SH-SY5Y (cell line): ENCODE results near the gene TNIK.

Experiments used
- GATA2 ChIP-seq: IDR thresholded peaks from 2 replicates; pipeline ENCODE4 v1.6.1; 2011; ENCODE audit warnings: mild to moderate bottlenecking, low read depth, low read length
- GATA3 ChIP-seq: IDR thresholded peaks from 2 replicates; pipeline ENCODE4 v1.6.1; 2011; ENCODE audit warnings: low read depth, mild to moderate bottlenecking, low read length, moderate library complexity

Gene TNIK

GRCh38 chr3:171357721-171358120, 102.5 kb downstream of the TNIK start:
- TF ChIP-seq GATA2 (no peak), GATA3 (no peak)

DNA sequence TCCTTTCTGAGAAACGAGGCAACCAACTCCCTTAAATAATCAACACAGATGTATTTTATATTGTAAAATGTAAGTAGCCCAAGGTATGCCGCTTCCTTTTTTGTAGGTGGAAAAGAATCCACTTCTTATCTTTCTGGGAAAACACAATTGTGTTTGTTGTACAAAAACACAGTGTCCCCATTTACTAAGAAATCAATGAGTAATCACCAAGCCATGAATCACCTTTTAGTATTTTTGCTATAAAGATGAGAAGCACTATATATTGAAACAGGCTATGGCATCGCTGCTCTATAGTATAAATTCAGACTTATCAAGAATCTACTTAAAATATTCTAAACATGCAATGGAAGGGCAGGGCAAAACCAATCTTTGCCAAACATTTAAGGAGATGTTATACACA, 104.0 kb downstream of the TNIK start:
- no peak for TF ChIP-seq GATA2
- TF ChIP-seq GATA3 = no peak

GRCh38 chr3:171354706-171355582, 105.3 kb downstream of the TNIK start:
- TF ChIP-seq GATA3 (no peak), GATA2 (no peak)

- TF ChIP-seq GATA2 = no peak
- no peak for TF ChIP-seq GATA3
Measured at GRCh38 chr3:171354049-171354705, 106.0 kb downstream of the TNIK start.

DNA sequence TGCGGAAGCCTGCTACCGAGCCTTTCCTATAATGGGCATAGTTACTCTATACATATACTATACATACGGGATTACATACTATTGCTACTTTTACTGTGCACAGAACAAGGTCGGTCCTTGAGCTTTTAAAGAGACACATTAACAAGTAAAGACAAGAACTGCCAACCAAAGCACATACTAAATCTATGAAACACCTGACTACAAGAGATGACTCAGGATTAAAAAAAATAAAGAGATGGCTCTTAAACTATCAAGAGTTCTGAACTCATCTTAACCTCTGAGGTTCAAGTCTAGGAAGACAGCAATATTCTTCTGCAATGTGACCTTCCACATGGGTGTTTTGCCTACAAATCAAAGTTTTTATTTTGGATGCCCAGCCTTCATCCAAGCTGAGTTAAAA, 106.8 kb downstream of the TNIK start:
- no peak for TF ChIP-seq GATA3
- TF ChIP-seq GATA2 = no peak

DNA sequence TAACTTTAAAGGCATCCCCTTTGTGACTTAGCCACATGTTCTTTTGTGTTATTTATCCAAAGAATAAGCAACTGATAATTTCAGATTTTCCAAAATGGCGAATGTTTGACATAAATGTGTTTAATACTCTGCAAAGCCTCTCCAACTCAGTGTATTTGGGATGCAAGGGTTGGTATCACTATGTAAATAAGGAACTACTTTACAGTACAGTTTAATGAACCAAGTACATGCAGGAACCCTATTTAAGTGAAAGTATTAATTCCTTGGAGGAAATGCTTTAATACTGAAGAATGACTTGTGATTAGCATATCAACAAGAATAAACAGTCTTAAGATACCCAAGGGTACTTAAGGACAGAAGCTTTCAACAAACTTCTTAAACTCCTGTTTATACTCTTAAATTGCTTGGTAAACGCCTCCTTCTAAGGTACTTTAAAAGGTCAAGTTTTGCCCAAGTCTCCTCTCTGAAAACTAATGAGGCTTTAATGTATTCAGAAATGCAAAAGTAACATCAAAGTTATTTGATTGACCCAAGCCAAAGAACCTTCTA, 107.7 kb downstream of the TNIK start:
- TF ChIP-seq GATA3 = no peak
- no peak for TF ChIP-seq GATA2

DNA sequence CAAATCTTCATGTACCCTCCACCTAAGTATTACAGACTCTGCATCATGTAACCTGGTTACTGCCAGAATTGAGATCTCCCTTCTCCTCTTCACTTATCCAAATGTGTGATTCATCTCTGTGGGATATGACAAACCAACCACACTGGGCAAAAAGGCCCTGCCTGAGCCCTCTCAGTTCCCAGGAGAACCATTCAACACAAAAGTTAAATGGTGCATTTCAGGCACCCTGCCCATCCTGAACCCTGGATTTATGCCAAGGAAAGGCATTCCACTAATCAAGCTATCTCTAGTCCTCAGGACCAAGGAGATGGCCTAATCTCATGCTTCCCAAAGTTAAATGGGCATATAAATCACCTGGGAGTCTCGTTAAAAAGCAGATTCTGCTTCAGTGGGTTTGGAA, 108.5 kb downstream of the TNIK start:
- no peak for TF ChIP-seq GATA3
- TF ChIP-seq GATA2 = no peak

- no peak for TF ChIP-seq GATA3
- TF ChIP-seq GATA2 = no peak
Measured at GRCh38 chr3:171350364-171350763, 109.8 kb downstream of the TNIK start.

DNA sequence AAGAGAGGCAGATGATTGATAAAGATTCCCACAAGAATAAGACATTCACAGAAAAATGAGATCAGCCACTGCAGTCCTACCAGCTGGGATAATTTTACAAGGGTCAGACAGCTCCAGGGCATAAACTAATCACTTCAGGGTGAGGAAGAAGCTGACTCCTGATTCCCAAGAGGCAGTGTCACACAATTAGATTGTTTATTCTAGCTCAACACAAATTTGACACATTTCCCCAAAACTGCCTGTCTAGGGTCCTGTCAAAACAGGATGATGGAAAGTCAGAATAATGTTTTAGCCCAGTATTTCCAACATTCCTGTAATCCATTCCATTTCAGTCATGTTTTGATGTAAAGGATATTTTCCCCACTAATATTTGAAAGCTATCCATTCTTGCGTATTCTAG, 110.8 kb downstream of the TNIK start:
- TF ChIP-seq GATA2 = no peak

DNA sequence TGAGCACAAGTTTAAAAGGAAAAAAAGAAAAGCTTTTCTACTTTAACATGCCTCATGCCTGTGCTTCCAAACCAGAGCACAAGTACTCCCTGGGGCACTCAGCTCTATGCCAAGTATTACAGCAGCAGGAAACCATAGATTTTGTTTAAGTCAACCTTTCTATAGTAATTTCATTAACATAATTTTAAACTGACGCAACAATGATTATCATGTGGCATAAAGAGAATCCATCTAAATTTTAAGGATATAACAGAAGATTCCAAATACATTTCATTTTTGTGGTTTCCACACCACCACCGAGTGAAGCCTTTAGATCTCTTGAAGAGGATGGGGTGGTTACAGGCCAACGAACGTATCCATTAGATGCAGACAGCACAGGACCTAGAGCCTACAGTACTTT, 112.1 kb downstream of the TNIK start:
- TF ChIP-seq GATA3 (no peak), GATA2 (no peak)

DNA sequence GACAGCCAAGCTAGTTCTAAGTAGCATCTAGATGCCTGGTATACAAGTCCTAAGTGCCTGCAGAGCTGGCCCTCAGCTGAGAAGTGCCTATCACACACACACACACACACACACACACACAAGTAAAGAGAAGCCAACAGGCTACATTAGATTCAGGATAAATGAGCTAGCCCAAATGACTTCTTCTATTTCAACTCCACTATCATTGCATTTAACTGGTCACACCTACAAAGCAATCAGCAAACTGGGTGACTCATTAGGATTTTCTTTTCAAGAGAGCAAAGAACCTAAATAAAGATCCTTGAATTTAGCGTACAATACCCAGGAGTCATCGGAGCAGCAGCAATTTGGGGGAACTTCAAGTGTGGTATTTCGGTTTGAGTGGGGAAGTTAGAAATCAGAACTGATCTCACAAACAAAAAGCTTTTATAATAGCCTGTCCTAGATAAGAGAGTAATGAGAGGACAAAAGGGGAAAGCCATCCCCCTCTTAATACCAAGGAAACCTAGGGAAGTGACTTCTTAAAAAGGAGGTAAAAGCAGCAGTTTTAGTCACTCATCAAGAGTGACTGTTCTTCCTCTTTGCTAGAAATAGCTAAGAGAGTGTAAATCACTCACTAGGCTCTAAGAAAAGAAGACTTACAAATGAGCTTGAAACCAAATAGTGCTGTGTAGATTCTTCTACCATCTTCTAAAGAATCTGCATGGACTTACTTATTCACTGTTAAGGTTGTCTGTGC, 112.7 kb downstream of the TNIK start:
- no peak for TF ChIP-seq GATA2
- TF ChIP-seq GATA3 = no peak

DNA sequence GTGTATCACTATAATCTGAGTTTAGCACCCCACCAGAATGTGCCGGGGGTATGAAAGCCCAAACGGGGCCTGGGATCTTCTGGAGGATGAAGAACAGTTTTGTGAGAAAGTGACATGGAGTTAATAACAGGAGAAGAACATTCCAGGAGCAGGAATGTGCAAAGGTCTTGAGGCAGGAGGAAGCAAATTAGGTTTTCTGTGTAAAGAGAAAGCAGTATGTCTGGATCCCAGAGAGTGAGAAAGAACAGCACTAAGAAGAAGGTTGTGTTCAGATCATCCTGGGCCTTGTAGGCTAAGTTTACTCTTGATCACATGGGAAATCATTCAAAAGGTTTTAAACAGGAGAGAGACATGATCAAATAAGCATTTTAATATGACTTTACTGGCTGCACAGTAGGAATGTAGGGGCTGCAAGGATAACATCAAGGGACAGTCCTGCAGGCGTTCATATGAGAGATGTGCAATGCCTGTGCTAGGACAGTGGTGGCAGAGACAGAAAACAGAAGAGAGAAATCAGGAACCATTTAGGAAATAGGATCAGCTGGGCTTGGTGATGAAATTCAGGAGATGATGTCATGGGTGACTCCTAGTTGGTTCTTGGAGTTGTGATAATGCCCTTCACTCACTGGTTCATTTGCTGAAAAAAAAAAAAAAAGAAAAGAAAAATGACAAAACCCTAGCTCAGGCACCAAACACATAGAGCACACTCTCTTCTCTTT, 113.5 kb downstream of the TNIK start:
- TF ChIP-seq GATA3 (no peak), GATA2 (no peak)

DNA sequence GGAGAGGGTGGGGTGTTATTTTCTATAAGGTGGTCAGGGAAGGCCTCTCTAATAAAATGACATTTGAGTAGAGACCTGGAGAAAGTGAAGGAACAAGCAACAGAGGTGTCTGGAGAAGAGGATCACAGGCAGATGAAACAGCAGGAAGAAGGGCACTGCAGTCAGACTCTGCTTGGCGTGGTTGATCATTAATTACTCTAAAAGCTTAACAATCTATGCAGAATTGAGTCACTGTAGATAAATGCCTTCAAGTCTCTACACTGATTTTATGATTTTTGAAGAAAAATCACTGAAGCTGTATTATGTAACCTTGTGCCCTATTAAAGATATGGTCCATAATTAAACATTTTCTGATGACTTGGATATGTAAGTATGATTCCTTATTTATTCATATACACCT, 114.2 kb downstream of the TNIK start:
- TF ChIP-seq GATA3 = no peak
- no peak for TF ChIP-seq GATA2

DNA sequence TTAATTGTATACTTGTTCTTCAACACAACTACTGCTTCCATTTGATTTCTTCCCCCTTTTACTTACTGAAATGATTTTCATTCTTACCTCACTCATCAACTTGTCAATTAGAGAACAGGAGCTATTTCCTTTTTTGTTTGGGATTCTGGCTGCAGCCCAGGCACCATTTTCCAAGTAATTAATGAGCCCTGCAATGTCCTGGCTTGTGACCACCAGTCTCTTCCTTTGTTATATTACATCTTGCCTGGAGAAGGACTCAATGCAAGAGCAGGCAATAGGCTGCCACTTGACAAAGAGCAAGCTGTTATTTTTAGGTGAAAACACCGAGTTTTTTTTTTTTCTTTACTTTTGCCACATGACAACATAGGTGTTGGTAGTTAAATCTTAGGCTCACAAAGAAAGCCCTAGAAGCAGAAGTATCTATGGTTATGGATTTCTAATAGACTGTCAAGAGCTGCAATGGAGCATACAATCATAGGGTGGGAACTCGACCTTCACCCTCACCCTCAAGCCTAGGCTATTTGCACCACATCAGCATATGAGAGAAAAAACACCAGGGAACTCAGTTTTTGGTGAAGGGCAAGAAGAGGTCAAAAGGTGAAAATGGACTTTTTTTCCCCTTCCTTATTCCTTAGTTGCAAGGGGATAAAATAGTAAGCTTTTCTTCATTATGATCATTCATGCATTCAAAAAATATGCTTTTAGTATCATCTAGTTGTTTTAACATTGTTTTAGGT, 114.9 kb downstream of the TNIK start:
- TF ChIP-seq GATA2 (no peak), GATA3 (no peak)

DNA sequence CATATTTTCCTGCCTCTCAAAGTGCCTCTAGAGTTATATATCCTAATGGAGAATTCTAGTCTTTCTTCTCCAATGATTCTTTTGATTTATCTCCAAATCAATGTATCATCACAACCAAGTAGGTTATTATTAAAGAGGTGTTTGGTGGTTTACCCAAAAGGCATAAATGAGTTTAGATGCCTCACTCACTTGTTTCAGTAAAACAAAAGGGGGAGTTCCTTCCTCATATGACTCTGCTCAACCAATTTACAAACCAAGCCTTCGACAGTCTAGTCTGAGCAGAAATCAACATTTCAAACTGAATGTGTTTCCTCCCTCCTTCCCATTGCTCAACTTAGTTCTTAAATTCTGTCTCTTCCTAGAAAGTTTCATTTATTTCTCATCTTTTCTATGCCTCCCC, 116.5 kb downstream of the TNIK start:
- TF ChIP-seq GATA3 = no peak
- no peak for TF ChIP-seq GATA2
